OCI-M1 (cell line): ENCODE results near the gene TMTC1.

Experiments used
- DNase-seq: peaks from one replicate; lab custom pipeline; 2025; lab: John Stamatoyannopoulos, UW

The TMTC1 gene

DNA sequence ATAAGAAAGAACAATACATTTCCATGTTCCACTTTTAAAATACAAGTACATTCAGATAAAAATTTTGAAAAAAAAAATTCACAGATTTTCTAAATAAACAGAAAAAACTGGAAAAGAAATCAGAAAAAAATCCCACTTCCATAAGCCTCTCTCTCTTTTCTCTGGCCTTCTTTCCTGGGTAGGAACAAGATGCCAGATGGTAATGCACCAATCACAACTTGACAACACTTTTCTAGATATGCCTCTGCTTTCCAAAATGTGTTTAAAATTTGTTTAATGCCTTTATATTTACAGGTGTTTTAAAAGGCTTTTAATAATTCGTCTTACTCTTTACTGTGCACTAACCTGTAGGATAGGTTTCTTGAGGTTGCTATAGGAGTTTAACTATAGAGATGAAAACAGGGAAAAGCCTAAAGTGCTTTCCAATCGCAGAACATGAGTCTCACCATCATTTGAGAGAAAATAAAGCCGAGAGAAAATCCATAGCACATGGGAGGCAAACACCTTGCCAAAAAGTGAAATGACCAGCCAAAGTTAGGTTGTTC is 74.2 kb downstream of the TMTC1 start:
- DNase-seq: no peak

- no peak for DNase-seq
Observed at GRCh38 chr12:29709054-29709453, 74.7 kb downstream of the TMTC1 start.

- no peak for DNase-seq
Observed at GRCh38 chr12:29707846-29708245, 75.9 kb downstream of the TMTC1 start.

DNA sequence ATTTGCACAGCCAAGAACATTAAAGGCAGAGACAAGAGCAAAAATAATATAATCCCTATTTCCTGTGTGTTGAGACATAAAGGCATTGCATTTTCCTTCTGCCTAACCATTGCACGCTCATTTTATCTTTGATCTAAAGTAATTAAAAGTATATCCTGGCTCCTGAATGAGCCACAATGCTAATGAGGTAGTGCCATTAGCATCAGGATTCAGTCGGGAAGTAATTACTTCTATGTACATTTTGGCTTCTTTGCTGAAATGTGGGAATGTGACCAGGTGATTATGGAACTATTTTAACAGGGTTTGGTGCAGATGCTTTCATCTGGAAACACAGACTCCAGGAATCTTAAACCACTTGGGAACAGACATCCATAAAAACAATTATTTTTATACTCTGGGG is 77.4 kb downstream of the TMTC1 start:
- DNase-seq: no peak

DNA sequence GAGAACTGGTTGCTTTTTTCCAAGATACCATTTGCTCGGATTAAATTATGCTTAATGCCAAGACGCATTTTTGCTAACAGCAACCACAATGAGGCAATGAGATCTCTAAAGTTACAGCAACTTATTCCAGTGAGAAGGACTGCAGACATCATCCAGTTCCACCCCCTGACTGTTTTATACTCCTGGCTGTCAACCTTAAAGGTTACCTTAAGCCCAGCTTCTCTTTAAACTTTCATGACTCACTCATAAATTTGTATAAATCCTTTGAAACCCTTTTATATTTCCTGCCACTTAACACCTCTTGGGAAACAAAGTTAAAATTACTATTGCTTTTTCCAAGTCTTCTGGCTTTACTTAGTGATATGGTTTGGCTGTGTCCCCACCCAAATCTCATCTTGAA is 80.2 kb downstream of the TMTC1 start:
- DNase-seq: no peak

DNA sequence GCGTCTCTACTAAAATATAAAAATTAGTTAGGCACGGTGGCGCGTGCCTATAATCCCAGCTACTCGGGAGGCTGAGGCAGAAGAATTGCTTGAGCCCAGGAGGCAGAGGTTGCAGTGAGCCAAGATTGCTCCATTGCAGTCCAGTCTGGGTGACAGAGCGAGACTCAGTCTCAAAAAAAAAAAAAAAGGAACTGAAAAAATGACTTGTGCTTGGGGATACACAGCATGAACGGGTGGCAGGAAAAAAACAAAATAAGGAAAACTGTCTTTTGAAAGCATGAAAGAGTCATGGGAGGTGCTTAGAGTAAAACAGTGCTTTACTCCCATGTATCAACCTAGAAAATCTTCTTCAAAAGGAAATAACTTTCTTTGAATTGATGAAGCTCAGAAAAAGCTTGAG is 80.8 kb downstream of the TMTC1 start:
- no peak for DNase-seq

DNA sequence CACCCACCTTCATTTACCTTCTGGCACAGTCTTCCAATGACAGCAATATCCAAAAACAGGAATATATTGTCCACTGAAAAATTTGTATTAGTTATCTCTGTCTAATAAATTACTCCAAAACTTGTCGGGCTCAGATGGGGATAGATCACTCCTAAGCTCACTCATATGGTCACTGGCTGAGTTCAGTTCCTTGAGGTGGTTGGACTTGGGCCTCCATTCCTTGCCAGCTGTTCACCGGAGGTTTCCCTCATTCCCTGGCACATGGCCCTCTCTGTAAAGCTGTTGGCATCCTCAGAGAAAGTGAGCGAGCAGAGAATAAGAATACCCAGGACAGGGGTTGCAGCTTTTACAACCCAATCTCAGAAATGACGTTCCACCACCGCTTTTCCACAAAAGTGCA is 81.5 kb downstream of the TMTC1 start:
- no peak for DNase-seq

GRCh38 chr12:29700761-29701481 is 82.8 kb downstream of the TMTC1 start:
- no peak for DNase-seq

- no peak for DNase-seq
Observed at GRCh38 chr12:29698756-29699155, 85.0 kb downstream of the TMTC1 start.

DNA sequence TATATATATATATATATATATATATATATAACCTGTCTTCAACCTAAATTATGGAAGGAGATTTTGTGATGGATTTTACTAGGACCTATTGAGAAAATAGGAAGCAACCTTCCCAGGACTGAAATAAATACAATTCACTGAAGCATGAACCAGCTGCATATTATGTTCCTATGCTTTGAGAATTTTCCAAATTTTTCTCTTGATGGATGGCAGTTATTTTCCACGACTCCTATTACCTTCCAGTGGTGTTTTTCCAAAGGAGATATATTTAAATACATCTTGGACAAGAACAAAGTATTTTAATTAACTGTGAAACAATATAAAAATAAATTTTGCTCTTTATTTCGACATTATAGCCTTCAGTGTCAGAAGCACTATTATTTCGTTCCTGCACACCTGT is 87.9 kb downstream of the TMTC1 start:
- no peak for DNase-seq

- DNase-seq: no peak
Observed at GRCh38 chr12:29695026-29695425, 88.7 kb downstream of the TMTC1 start.

DNA sequence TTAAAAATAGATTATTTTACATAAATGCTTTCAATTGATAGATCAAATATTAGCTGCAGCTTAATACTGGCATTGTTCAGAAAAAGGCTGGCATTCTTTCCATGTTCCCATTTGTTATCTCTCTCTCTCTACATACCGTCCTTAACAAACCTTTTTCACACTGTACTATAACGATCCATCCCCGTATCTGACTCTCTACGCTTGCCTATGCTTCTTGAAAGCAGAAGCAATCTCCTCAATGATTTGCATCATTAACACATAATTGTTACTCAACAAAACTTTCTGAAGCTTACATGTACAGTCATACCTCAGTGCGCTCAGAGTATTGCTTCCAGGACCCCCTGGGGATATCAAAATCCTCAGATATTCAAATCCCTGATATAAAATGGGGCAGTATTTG is 89.7 kb downstream of the TMTC1 start:
- no peak for DNase-seq

DNA sequence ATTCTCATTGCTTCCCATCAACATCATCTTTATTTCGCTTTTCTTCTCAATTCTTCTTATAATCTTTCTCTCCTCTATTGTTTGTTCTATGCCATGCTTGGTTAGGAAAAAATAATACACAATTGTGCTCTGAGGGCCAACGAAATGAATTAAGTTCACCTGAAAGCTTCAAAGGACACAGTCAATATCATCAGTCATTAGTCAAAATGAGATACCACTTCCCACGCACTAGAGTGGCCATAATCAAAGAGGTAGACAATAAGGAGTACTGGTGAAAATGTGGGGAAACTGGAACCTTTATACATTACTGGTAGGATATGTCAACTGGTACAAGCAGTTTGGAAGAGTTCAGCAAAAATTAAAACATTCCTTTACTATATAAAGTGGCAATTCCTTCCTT is 91.5 kb downstream of the TMTC1 start:
- no peak for DNase-seq

DNA sequence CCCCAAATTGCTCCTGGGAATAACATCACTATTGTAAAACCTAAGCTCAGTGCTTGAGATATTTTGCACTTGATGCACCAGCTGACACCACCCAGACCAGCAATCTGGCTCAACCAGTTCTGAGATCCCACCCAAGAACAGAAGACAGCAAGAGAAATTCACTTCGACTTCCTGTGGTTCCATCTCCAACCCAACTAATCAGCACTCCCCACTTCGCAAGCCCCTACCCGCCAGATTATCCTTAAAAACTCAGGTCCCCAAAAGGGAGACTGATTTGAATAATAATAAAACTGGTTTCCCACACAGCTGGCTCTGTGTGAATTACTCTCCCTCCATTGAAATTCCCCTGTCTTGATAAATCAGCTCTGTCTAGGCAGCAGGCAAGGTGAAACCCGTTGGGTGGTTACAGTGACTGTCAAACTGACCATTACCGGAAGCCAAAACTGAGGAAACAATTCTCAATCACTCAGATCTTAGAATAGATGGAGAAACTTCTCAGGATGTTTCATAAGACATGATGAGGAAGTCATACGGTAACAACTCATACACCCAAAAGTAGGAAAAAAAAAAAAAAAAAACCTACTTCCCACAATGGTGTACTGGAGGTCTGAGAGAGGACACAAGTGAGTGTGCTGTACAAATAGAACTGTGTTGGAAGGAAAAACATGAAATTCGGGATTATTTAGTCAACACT is 92.4 kb downstream of the TMTC1 start:
- DNase-seq: peak; percentile 26

- DNase-seq: no peak
Observed at GRCh38 chr12:29690728-29691127, 93.0 kb downstream of the TMTC1 start.

DNA sequence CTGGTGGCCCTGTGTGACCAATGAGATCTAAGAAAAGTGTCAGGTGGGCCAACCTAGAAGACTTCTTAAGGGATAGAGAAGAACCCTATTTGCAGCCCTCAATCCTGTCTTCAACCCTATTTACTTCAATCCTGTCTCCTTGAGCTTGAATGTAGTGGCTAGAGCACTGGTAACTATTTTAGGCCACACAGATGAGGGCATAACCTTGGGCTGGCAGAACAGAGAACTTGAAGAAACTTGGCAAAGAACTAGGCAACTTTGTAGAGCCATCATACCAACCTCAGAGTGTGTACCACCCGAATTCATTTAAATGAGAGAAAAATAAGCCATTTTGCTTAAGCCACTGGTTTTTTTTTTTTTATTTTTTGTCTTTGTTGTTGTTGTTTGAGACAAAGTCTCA is 94.8 kb downstream of the TMTC1 start:
- DNase-seq: no peak

DNA sequence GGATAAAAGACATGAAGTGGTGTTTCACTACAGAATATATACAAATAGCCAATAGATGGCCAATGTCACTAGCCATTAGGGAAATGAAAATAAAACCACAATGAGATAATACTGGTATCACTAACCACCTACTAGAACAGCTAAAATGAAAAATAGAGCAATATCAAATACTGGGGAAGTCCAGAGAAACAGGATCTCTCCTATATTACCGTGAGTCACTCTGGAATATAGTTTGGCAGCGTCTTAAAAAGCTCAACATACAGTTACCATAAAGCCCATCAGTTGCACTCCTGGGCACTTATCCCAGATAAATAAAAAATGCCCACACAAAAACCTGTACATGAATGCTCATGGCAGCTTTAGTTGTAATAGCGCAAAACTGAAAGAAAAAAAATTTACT is 101.7 kb downstream of the TMTC1 start:
- DNase-seq: no peak

DNA sequence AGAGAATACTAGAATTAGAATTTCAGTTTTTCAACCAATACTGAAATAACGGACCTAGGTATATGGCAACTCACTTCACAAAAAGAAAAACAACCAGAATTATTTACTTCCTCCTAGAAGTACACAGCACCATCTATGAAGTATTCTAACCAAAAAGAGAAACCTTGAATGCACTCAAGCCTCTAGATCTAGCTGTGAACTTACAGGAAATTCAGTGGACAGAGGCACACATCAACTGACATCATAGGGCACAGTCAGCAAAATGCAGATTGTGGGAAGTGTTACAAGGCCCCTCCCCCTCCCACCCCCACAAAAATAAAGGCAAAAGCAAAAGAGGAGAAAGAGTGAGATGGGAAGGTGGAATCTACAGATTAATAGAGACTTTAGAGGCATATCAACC is 102.4 kb downstream of the TMTC1 start:
- peak; percentile 33 for DNase-seq

DNA sequence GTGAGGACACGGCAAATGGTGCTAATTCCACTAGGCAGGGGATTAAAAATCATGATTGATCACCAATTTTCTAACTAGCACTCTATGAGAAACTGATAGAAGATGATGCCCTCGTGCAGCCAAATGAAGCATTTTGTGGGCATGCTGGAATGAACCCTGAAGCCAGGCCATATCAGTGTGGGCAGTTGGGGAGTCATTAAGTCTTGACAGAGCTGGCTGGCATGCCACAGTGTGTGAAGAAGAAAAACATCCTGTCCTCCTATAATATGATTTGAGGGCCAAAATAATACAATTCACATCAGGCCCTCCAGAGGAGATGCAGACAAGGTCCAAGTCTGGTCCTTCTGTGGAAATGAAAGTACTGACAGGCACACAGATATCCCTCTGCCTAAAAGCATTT is 107.1 kb downstream of the TMTC1 start:
- no peak for DNase-seq

- no peak for DNase-seq
Observed at GRCh38 chr12:29674463-29674862, 109.3 kb downstream of the TMTC1 start.

GRCh38 chr12:29673346-29673745 is 110.4 kb downstream of the TMTC1 start:
- DNase-seq: no peak

DNA sequence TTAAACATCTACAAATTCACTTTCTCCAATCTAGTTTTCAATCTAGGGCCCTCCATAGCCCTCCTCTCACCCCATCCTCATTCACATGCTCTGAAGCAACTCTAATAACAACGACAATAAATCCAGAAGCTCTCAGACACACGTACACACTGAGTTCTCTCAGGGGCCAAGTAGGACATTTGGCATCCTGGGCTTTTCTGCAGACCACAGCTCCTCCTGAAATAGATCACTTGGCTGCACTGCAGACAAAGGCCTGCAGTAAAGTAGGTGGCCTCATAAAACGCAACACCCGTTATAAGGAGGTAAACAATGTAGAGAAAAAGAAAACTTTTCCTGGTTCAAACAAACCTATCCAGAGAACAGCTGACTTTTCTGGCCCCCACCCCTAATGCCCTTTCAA is 111.2 kb downstream of the TMTC1 start:
- no peak for DNase-seq

- no peak for DNase-seq
Observed at GRCh38 chr12:29671742-29672141, 112.0 kb downstream of the TMTC1 start.

DNA sequence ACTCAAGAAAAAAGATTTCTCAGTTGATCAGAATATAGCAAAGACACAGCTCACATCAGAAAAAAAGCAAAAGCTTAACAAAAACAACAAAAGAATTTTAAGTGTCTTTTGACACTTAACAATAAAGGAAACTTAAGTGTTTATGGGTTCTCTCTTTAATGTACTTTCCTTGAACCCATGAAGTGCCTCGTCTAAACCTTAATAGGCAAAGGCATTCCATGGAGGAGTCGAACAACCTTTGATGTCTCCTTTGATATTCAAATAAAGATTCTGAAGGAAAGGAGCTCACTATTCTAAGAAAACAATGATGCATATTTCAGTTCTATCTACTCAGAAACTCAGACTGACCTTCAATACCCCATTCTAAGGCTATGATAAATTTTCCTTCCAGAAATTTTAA is 116.7 kb downstream of the TMTC1 start:
- DNase-seq: no peak
